ENCODE data around the gene TSPAN17.

The TSPAN17 gene

DNA sequence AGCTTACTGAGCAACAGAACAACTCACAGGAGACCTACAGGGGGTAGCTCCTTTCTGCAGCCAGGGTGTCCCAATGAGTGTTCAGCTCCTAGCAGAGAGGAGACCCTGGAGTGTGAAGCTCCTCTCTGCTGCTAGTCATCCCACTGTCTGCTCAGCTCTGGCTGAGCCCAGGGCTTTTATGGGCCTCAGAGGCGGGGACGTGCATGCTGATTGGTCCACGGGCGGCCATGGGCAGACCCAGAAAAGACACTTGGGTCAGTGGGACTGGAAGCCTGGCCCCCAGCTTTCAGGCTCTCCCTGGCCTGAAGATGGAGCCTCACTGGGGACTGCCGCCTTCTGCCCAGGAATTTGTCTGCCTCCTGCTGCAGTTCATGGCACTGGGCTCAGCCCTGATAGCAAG, 40.6 kb downstream of the TSPAN17 start:
- no peak for TF ChIP-seq TCF4 (CRISPR knock-in tag; IDR thresholded peaks at IDR 0.05; ENCODE audit: borderline replicate concordance)
- TF ChIP-seq ARNTL (CRISPR knock-in tag; IDR thresholded peaks at IDR 0.05; ENCODE audit: borderline replicate concordance, low read depth): no peak
- no peak for TF ChIP-seq ZFP30 (CRISPR knock-in tag; IDR thresholded peaks at IDR 0.05)
- TF ChIP-seq BACH2 (CRISPR knock-in tag; IDR thresholded peaks at IDR 0.05; ENCODE audit: borderline replicate concordance): no peak
- TF ChIP-seq ZNF8 (CRISPR knock-in tag; IDR thresholded peaks at IDR 0.05): no peak
- no peak for TF ChIP-seq ZFP3 (CRISPR knock-in tag; IDR thresholded peaks at IDR 0.05)
- TF ChIP-seq SNAI2 (CRISPR knock-in tag; IDR thresholded peaks at IDR 0.05): no peak
- TF ChIP-seq ESRRG (CRISPR knock-in tag; IDR thresholded peaks at IDR 0.05): no peak
- no peak for TF ChIP-seq ZNF565 (CRISPR knock-in tag; conservative IDR thresholded peaks at IDR 0.05; ENCODE audit: low read depth)
- no peak for TF ChIP-seq POU6F1 (CRISPR knock-in tag; IDR thresholded peaks at IDR 0.05; ENCODE audit: borderline replicate concordance, low read depth)
- no peak for TF ChIP-seq OSR1 (CRISPR knock-in tag; IDR thresholded peaks at IDR 0.05)
- no peak for TF ChIP-seq ZNF70 (CRISPR knock-in tag; IDR thresholded peaks at IDR 0.05)
- ATAC-seq: no peak

- TF ChIP-seq ARNTL (CRISPR knock-in tag; IDR thresholded peaks at IDR 0.05; ENCODE audit: borderline replicate concordance, low read depth): no peak
- no peak for TF ChIP-seq OSR1 (CRISPR knock-in tag; IDR thresholded peaks at IDR 0.05)
- no peak for TF ChIP-seq ZNF565 (CRISPR knock-in tag; conservative IDR thresholded peaks at IDR 0.05; ENCODE audit: low read depth)
- TF ChIP-seq POU6F1 (CRISPR knock-in tag; IDR thresholded peaks at IDR 0.05; ENCODE audit: borderline replicate concordance, low read depth): no peak
- ATAC-seq: no peak
Observed at GRCh38 chr5:176690911-176691310, 43.6 kb downstream of the TSPAN17 start.

DNA sequence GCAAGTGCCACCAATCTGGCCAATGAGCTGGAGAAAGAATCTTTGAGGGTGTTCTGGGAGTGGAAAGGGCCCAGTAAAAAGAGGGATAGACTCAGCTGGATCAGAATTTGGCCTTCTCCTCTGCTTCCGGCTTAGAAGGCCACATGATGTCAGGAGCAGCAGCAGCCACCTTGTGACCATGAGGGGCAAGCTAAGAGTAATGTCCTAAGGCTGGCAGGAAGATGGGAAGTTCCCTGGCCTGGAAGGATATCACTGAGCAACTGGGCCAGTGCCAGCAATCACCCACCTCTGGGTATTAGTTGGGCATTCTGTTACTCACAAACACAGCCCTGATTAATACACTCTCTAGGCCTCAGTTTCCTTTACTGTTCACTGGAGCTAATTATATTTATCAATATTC, 44.2 kb downstream of the TSPAN17 start:
- ATAC-seq: no peak
- TF ChIP-seq POU6F1 (CRISPR knock-in tag; IDR thresholded peaks at IDR 0.05; ENCODE audit: borderline replicate concordance, low read depth) (no peak), ZNF70 (CRISPR knock-in tag; IDR thresholded peaks at IDR 0.05) (no peak), ZNF565 (CRISPR knock-in tag; conservative IDR thresholded peaks at IDR 0.05; ENCODE audit: low read depth) (no peak), PPARA (CRISPR knock-in tag; IDR thresholded peaks at IDR 0.05; ENCODE audit: borderline replicate concordance) (no peak), PATZ1 (CRISPR knock-in tag; IDR thresholded peaks at IDR 0.05; ENCODE audit: borderline replicate concordance) (no peak), ARNTL (CRISPR knock-in tag; IDR thresholded peaks at IDR 0.05; ENCODE audit: borderline replicate concordance, low read depth) (no peak), TCF4 (CRISPR knock-in tag; IDR thresholded peaks at IDR 0.05; ENCODE audit: borderline replicate concordance) (no peak), ZC3H10 (CRISPR knock-in tag; IDR thresholded peaks at IDR 0.05) (no peak), SNAI2 (CRISPR knock-in tag; IDR thresholded peaks at IDR 0.05) (no peak), ZNF8 (CRISPR knock-in tag; IDR thresholded peaks at IDR 0.05) (no peak), BACH2 (CRISPR knock-in tag; IDR thresholded peaks at IDR 0.05; ENCODE audit: borderline replicate concordance) (no peak), GLIS3 (CRISPR knock-in tag; IDR thresholded peaks at IDR 0.05) (no peak), OSR1 (CRISPR knock-in tag; IDR thresholded peaks at IDR 0.05) (no peak), ZFP30 (CRISPR knock-in tag; IDR thresholded peaks at IDR 0.05) (no peak)
- TF ChIP-seq, protein P1, sequence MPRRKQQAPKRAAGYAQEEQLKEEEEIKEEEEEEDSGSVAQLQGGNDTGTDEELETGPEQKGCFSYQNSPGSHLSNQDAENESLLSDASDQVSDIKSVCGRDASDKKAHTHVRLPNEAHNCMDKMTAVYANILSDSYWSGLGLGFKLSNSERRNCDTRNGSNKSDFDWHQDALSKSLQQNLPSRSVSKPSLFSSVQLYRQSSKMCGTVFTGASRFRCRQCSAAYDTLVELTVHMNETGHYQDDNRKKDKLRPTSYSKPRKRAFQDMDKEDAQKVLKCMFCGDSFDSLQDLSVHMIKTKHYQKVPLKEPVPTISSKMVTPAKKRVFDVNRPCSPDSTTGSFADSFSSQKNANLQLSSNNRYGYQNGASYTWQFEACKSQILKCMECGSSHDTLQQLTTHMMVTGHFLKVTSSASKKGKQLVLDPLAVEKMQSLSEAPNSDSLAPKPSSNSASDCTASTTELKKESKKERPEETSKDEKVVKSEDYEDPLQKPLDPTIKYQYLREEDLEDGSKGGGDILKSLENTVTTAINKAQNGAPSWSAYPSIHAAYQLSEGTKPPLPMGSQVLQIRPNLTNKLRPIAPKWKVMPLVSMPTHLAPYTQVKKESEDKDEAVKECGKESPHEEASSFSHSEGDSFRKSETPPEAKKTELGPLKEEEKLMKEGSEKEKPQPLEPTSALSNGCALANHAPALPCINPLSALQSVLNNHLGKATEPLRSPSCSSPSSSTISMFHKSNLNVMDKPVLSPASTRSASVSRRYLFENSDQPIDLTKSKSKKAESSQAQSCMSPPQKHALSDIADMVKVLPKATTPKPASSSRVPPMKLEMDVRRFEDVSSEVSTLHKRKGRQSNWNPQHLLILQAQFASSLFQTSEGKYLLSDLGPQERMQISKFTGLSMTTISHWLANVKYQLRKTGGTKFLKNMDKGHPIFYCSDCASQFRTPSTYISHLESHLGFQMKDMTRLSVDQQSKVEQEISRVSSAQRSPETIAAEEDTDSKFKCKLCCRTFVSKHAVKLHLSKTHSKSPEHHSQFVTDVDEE (CRISPR knock-in tag; IDR thresholded peaks at IDR 0.05): no peak
- TF ChIP-seq, protein P2, sequence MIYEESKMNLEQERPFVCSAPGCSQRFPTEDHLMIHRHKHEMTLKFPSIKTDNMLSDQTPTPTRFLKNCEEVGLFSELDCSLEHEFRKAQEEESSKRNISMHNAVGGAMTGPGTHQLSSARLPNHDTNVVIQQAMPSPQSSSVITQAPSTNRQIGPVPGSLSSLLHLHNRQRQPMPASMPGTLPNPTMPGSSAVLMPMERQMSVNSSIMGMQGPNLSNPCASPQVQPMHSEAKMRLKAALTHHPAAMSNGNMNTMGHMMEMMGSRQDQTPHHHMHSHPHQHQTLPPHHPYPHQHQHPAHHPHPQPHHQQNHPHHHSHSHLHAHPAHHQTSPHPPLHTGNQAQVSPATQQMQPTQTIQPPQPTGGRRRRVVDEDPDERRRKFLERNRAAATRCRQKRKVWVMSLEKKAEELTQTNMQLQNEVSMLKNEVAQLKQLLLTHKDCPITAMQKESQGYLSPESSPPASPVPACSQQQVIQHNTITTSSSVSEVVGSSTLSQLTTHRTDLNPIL (CRISPR knock-in tag; IDR thresholded peaks at IDR 0.05; ENCODE audit: low read depth): no peak

Measured in SK-N-SH treated with all-trans-retinoic acid at 6 μM for 48 hours (cell line).